GM19397 (cell line): ENCODE data around the gene THAP6.

ENCODE experiments used
- ATAC-seq: cut with Tn5 transposase; IDR thresholded peaks from one replicate; pipeline ENCODE4 v1.9.1; 2021; ENCODE audit warnings: mild to moderate bottlenecking, moderate library complexity; ENCODE audit not compliant: unreplicated experiment

Gene THAP6

DNA sequence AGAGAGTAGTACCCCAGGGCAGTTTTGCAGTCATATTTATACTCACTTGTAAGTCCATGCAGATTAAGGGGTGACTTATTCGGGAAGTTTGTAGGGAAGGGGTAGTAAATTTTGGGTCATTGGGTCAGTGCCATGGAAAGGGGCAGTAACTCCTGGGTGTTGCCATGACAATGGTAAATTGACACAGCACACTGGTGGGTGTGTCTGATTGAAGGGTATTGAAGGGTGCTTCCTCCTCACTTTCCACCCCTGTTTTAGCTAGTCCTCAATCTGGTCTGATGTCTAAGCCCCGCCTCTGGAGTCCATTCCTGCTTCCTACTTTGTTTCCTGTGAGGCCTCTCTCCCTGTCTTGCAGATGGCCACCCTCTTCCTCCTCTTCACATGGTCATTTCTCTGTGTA, 53.5 kb downstream of the THAP6 start:
- ATAC-seq, result no peak
